Stimulated activated CD4-positive, alpha-beta T cell treated with anti-CD3 and anti-CD28 coated beads, Interleukin-4, amount 100 ng/mL, for 24 hours (primary cell): ENCODE results near the gene VASN.

ENCODE experiments used
- DNase-seq: peaks from one replicate; pipeline ENCODE4 v3.0.0-alpha.2; 2020

The VASN gene

GRCh38 chr16:4354512-4355409 lies 16.9 kb upstream of the VASN start:
- DNase-seq, result no peak

- DNase-seq, result no peak
Observed at GRCh38 chr16:4356820-4357219, 14.8 kb upstream of the VASN start.

GRCh38 chr16:4358236-4358635 lies 13.4 kb upstream of the VASN start:
- DNase-seq, result no peak

GRCh38 chr16:4358831-4359561 lies 12.7 kb upstream of the VASN start:
- DNase-seq, result peak; percentile 72

GRCh38 chr16:4359914-4360313 lies 11.7 kb upstream of the VASN start:
- no peak for DNase-seq

- DNase-seq, result no peak
Observed at GRCh38 chr16:4360538-4361021, 11.1 kb upstream of the VASN start.

- DNase-seq, result no peak
Observed at GRCh38 chr16:4361033-4361943, 10.4 kb upstream of the VASN start.

- no peak for DNase-seq
Observed at GRCh38 chr16:4361944-4362311, 9.7 kb upstream of the VASN start.

- DNase-seq, result no peak
Observed at GRCh38 chr16:4362476-4363135, 9.0 kb upstream of the VASN start.

GRCh38 chr16:4364196-4365013 lies 7.2 kb upstream of the VASN start:
- DNase-seq, result no peak

- DNase-seq, result no peak
Observed at GRCh38 chr16:4365014-4365406, 6.6 kb upstream of the VASN start.

GRCh38 chr16:4365615-4366014 lies 6.0 kb upstream of the VASN start:
- DNase-seq, result no peak

- no peak for DNase-seq
Observed at GRCh38 chr16:4366016-4366415, 5.6 kb upstream of the VASN start.

GRCh38 chr16:4367393-4367856 lies 4.2 kb upstream of the VASN start:
- DNase-seq, result no peak

GRCh38 chr16:4369007-4369733 lies 2.5 kb upstream of the VASN start:
- no peak for DNase-seq

- DNase-seq, result no peak
Observed at GRCh38 chr16:4370151-4370550, 1.5 kb upstream of the VASN start.

GRCh38 chr16:4370570-4371356 lies 885 bp upstream of the VASN start:
- no peak for DNase-seq

GRCh38 chr16:4372001-4372577 lies 441 bp downstream of the VASN start:
- peak; percentile 30 for DNase-seq

- no peak for DNase-seq
Observed at GRCh38 chr16:4372578-4373355, 1.1 kb downstream of the VASN start.
